Mucosa of stomach (tissue), 1 donor: ENCODE data around the gene ABHD17A.

Experiments used
- H3K27me3 ChIP-seq: one replicate; pipeline ENCODE4 v1.7.0; 2013; ENCODE audit warnings: mild to moderate bottlenecking, low read length; ENCODE audit not compliant: control insufficient read depth, insufficient read depth
- H3K36me3 ChIP-seq: one replicate; pipeline ENCODE4 v1.7.0; 2013; ENCODE audit warnings: low read length; ENCODE audit not compliant: control insufficient read depth, insufficient read depth
- H3K4me1 ChIP-seq: one replicate; pipeline ENCODE4 v1.7.0; 2013; ENCODE audit warnings: mild to moderate bottlenecking, low read length; ENCODE audit not compliant: control insufficient read depth, insufficient read depth
- H3K4me3 ChIP-seq: one replicate; pipeline ENCODE4 v1.7.0; 2013; ENCODE audit warnings: low read length
- H3K9ac ChIP-seq: one replicate; pipeline ENCODE4 v1.7.0; 2013; ENCODE audit warnings: mild to moderate bottlenecking, low read length, moderate library complexity
- H3K9me3 ChIP-seq: one replicate; pipeline ENCODE4 v1.7.0; 2013; ENCODE audit warnings: mild to moderate bottlenecking, low read length, moderate library complexity; ENCODE audit not compliant: control insufficient read depth
- donor health status: Pancreatic carcinoma.

Gene ABHD17A

DNA sequence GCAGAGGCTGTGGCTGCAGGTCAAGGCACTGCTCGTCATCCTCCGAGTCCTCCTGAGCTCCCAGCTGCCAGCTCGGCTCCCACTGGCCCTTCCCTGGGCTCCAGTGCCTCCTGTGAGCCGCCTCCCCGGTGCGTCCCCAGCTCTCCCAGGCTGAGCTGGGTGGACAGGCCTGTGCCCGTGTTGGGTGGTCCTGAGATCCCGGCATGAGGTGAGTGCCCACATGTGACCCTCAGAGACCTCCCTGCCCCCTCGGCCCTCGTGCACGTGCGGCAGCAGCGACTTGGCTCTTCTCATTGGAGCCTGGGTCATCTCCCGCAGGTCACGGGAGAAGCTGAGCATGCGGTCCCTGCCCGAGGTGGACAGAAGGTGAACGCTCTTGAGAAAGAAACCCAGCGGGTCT lies 35.3 kb upstream of the ABHD17A start:
- no peak overlapping the region for H3K4me3 ChIP-seq
- no peaks in the 10 kb centered on the region for H3K9me3 ChIP-seq
- H3K4me1 ChIP-seq, result no peaks in the 10 kb centered on the region
- H3K27me3 ChIP-seq, result no peaks in the 10 kb centered on the region
- peaks cover 5% of the 10 kb centered on the region for H3K36me3 ChIP-seq
- H3K9ac ChIP-seq, result no peak overlapping the region

DNA sequence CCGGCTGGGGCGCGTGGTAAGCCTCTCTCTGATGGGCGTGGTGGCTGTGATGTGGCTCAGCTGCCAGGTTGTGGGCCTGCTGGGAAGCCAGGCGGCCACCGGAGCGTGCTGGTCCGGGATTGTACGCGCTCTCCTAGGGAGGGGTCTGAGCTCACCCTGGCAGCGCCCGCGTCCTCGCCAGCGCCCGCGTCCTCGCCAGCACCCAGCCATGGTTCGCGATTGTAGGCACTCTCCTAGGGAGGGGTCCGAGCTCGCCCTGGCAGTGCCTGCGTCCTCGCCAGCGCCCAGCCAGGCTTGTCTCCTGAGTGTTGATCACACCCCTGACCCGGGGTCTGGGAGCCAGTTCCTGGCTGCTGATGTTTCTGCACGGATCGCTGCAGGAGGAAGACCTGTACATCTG lies 33.7 kb upstream of the ABHD17A start:
- Histone ChIP-seq H3K4me3 (no peak overlapping the region), H3K4me1 (no peaks in the 10 kb centered on the region), H3K9me3 (no peaks in the 10 kb centered on the region), H3K9ac (no peak overlapping the region), H3K36me3 (peaks cover 5% of the 10 kb centered on the region), H3K27me3 (no peaks in the 10 kb centered on the region)

DNA sequence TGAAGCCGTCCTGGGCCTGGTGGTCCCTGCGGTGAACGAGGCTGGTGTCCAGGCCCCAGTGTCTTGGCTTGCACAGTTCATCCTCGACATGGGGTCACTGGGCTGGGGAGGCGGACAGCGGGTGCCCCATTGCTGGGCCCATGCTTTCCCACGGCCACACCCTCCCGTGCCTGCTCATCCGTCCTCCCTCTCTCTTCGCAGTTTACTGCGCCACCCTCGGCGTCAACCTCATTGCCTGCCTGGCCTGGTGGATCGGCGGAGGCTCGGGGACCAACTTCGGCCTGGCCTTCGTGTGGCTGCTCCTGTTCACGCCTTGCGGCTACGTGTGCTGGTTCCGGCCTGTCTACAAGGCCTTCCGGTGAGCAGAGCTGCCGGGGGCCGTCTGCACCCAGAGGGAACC lies 32.6 kb upstream of the ABHD17A start:
- no peaks in the 10 kb centered on the region for H3K4me1 ChIP-seq
- H3K36me3 ChIP-seq, result peaks cover 14% of the 10 kb centered on the region
- H3K27me3 ChIP-seq, result no peaks in the 10 kb centered on the region
- H3K4me3 ChIP-seq, result no peak overlapping the region
- no peak overlapping the region for H3K9ac ChIP-seq
- H3K9me3 ChIP-seq, result no peaks in the 10 kb centered on the region

DNA sequence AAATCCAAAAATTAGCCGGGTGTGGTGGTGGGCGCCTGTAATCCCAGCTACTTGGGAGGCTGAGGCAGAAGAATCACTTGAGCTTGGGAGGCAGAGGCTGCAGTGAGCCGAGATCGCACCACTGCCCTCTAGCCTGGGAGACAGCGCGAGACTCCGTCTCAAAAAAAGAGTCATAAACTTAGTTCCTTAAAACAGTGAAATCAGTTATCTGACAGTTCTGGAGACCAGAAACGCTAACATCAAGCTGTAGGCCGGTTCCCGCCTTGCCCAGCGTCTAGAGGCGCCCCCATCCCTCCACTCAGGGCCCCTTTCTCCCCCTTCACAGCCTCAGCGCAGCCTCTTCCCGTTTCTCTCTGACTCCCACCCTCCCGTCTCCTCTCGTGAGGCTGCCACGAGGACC lies 31.9 kb upstream of the ABHD17A start:
- peaks cover 3% of the 10 kb centered on the region for H3K4me1 ChIP-seq
- no peak overlapping the region for H3K9ac ChIP-seq
- H3K27me3 ChIP-seq, result no peaks in the 10 kb centered on the region
- no peak overlapping the region for H3K4me3 ChIP-seq
- H3K9me3 ChIP-seq, result no peaks in the 10 kb centered on the region
- peaks cover 17% of the 10 kb centered on the region for H3K36me3 ChIP-seq

DNA sequence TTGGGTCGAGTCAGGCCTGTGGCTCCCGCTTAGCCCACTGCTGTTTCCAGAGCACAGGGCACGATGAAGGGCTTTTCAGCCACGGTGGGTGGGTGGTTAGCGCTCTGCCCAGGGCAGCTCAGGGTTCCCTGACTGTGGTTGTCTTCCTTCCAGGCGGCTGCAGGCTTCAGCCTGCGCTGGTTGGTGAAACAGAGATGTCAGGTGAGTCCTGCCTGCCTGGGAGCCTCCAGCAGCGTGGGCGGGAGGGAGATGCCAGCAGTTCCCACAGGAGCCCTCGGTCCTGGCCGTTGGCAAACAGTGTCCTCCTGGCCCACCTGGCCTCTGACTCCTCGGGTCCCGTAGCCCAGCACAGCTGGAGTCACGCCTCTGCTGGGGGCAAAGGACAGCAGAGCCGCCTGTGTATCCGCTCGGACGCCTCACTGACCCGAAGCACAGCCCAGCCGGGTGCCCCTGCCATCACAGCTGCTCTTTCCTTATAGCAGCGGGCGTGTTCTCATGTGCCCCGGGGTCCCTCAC lies 29.6 kb upstream of the ABHD17A start:
- H3K9me3 ChIP-seq, result no peaks in the 10 kb centered on the region
- no peak overlapping the region for H3K4me3 ChIP-seq
- no peaks in the 10 kb centered on the region for H3K27me3 ChIP-seq
- peaks cover 11% of the 10 kb centered on the region for H3K36me3 ChIP-seq
- H3K9ac ChIP-seq, result no peak overlapping the region
- peaks cover 13% of the 10 kb centered on the region for H3K4me1 ChIP-seq

DNA sequence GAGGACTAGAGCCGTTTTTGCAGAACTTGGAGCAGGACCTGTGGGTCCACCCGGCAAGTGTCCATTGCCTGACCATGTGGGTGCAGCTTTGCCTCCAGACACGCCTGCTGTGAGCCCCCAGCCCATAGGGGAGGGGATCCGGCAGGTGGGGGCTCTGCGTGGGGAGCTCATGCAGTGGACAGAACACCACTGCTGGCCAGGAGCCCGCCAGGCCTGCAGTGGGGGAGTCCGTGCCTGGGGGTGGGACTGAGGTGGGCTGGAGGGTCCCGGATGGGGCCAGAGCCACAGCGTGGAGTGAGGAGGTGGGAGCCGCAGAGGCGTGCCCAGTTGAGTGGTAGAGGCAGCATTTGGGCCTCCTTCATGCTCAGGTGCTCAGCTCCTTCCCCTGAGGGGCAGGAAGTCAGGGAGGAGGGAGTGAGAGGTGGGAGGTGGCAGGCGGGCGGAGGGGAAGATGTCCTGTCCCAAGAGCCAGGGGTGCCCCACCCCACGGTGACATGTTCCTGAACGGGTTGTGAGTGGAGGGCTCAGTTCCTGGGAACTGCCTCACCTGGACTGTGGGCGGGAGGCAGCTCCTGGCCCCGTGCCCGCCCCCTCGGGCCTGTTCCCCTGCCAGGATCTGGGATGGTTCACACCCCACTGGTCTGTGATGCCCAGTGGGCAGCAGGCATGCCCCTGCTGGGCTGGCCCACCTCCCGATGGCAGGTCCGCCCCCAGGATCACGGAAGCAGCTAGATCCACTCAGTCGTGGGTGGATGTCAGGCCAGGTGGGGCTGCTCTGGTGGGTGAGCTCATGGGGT lies 28.7 kb upstream of the ABHD17A start:
- Histone ChIP-seq H3K9ac (no peak overlapping the region), H3K27me3 (no peaks in the 10 kb centered on the region), H3K36me3 (peaks cover 11% of the 10 kb centered on the region), H3K4me1 (peaks cover 22% of the 10 kb centered on the region), H3K4me3 (no peak overlapping the region), H3K9me3 (no peaks in the 10 kb centered on the region)

DNA sequence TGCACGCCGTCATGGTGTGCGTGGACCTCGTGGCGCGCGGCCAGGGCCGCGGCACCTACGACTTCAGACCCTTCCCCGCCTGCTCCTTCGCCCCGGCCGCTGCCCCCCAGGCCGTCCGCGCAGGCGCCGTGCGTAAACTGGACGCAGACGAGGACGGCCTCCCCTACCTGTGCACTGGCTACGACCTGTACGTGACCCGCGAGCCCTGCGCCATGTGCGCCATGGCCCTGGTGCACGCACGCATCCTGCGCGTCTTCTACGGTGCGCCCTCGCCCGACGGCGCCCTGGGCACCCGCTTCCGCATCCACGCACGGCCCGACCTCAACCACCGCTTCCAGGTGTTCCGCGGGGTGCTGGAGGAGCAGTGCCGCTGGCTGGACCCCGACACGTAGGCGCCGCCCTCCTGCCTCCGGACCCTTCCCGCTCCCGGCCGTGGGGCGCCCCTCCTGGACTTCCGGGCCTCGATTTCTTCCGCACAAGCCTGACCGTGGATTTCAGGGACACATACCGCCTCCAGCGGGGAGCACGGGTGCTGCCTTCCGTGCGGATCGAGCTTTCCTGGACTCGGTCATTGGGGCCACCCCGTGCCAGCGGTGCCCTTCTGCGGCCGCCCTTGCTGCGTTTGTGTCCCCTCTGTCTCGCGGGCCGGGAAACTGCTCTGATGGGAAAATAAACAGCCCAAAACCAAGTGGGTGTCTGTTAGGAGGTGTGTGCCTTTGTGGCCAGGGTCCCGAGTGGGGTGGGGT lies 27.6 kb upstream of the ABHD17A start:
- Histone ChIP-seq H3K9me3 (no peaks in the 10 kb centered on the region), H3K27me3 (no peaks in the 10 kb centered on the region), H3K4me3 (no peak overlapping the region), H3K36me3 (peaks cover 11% of the 10 kb centered on the region), H3K9ac (no peak overlapping the region), H3K4me1 (peaks cover 30% of the 10 kb centered on the region)

DNA sequence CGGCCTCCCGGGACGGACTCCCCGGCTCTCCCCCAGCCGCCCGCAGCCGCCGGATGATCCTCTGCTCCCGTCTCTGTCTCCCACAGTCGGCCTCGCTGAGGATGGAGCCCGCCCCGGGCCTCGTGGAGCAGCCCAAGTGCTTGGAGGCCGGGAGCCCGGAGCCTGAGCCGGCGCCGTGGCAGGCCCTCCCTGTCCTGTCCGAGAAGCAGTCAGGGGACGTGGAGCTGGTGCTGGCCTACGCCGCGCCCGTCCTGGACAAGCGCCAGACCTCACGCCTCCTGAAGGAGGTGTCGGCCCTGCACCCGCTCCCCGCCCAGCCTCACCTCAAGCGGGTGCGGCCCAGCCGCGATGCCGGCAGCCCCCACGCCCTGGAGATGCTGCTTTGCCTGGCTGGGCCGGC lies 26.7 kb upstream of the ABHD17A start:
- H3K36me3 ChIP-seq, result peaks cover 11% of the 10 kb centered on the region
- no peak overlapping the region for H3K9ac ChIP-seq
- H3K4me1 ChIP-seq, result peaks cover 37% of the 10 kb centered on the region
- no peaks in the 10 kb centered on the region for H3K9me3 ChIP-seq
- no peak overlapping the region for H3K4me3 ChIP-seq
- no peaks in the 10 kb centered on the region for H3K27me3 ChIP-seq

DNA sequence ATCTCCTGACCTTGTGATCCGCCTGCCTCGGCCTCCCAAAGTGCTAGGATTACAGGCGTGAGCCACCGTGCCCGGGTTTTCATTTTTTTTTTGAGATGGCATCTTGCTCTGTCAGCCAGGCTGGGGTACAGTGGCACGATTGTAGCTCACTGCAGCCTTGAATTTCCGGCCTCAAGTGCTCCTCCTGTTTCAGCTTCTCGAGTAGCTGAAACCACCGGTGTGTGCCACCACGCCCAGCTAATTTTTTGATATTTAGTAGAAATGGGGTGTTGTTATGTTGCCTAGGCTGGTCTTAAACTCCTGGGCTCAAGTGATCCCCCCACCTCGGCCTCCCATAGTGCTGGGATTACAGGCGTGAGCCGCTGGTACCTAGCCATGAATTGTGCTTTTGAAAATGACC lies 25.8 kb upstream of the ABHD17A start:
- H3K9ac ChIP-seq, result no peak overlapping the region
- H3K4me3 ChIP-seq, result no peak overlapping the region
- no peaks in the 10 kb centered on the region for H3K9me3 ChIP-seq
- peaks cover 42% of the 10 kb centered on the region for H3K4me1 ChIP-seq
- peaks cover 11% of the 10 kb centered on the region for H3K36me3 ChIP-seq
- H3K27me3 ChIP-seq, result no peaks in the 10 kb centered on the region

DNA sequence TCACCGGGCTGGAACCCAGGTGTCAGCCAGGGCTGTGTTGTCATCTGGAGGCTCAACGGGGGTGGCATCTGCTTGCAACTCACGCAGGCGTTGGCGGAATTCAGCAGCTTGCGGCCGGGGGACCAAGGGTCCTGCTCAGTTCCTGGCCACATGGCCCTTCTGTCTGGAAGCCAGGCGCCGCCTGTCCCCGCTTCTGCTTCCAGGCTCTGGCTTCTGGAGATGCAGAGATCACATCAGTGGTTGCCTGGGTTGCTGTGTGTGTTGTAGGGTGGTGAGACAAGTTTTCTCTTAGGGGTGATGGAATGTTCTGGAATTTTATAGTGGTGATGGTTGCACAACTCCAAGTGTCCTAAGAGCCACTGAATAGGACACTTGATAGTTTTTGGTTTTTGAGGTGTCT lies 24.9 kb upstream of the ABHD17A start:
- Histone ChIP-seq H3K9me3 (no peaks in the 10 kb centered on the region), H3K27me3 (no peaks in the 10 kb centered on the region), H3K36me3 (peaks cover 11% of the 10 kb centered on the region), H3K4me1 (peaks cover 48% of the 10 kb centered on the region), H3K4me3 (no peak overlapping the region), H3K9ac (no peak overlapping the region)

DNA sequence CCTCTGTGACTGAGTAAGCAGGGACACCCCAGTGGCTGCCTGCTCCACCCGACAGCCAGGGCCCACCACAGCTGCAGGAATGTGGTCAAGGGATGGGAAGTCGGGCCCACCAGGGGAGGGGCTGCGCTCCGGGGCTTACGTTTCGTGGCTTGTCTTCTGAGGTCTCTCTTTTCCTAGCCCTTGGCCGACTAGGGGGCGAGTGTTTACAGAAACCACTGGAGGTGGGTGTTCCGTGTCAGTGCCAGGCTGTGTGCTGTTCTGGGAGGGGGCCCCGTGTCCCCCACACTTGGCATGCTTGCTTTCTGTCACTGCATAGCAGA lies 24.4 kb upstream of the ABHD17A start:
- H3K36me3 ChIP-seq, result peaks cover 11% of the 10 kb centered on the region
- H3K27me3 ChIP-seq, result no peaks in the 10 kb centered on the region
- peaks cover 50% of the 10 kb centered on the region for H3K4me1 ChIP-seq
- no peaks in the 10 kb centered on the region for H3K9me3 ChIP-seq
- peak overlapping the region; percentile 28 for H3K9ac ChIP-seq
- no peak overlapping the region for H3K4me3 ChIP-seq

DNA sequence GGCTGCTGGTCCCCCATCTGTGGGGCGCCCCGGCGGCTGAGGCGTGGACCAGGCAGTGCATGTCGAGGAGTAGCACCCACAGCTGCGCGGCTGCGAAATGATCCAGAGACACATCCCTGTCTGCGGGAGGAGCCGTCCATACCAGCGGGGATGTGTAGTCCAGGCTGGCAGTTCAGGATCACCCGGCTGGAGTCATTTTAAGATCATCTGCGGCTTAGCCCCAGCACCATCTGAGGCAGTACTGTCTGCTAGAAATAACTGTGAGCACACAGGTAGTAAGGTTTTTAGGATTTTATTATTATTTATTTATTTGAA lies 23.0 kb upstream of the ABHD17A start:
- H3K36me3 ChIP-seq, result peaks cover 6% of the 10 kb centered on the region
- H3K4me3 ChIP-seq, result peak overlapping the region; percentile 31
- peaks cover 55% of the 10 kb centered on the region for H3K4me1 ChIP-seq
- H3K27me3 ChIP-seq, result no peaks in the 10 kb centered on the region
- peak overlapping the region; percentile 71 for H3K9ac ChIP-seq
- H3K9me3 ChIP-seq, result no peaks in the 10 kb centered on the region
